Measurements from ENCODE around the gene KAZALD1. TPM values are rescaled to one million over a fixed set of nuclear protein-coding genes. Genes with fewer than 3 reads are reported as not detected.

KAZALD1 gene
- total and polyA plus RNA-seq, 3 experiments from 2014 or later: 0.18 to 0.20 TPM; not detected in 1

- Mint-ChIP-seq H3K4me3 (no peak overlapping the region), H3K27ac (no peak overlapping the region), H3K36me3 (peaks cover 0 to 4% (median 2%) of the 10 kb centered on the region in 3 donors), H3K9me3 (no peaks in the 10 kb centered on the region), H3K4me1 (peaks cover 9 to 19% (median 17%) of the 10 kb centered on the region in 3 donors), H3K27me3 (peaks cover 38 to 49% of the 10 kb centered on the region in 2 donors)
- Histone ChIP-seq H3K27ac (ENCODE audit: low read depth, low read length) (no peak overlapping the region), H3K9me3 (ENCODE audit: low read length) (no peaks in the 10 kb centered on the region), H3K36me3 (ENCODE audit: insufficient read depth, low read length) (no peaks in the 10 kb centered on the region), H3K27me3 (ENCODE audit: insufficient read depth, low read length, poor library complexity, severe bottlenecking) (peaks cover 20% of the 10 kb centered on the region), H3K4me1 (ENCODE audit: insufficient read depth, low read length) (peaks cover 13% of the 10 kb centered on the region), H3K4me3 (ENCODE audit: low read length) (no peak overlapping the region)
- ChIA-PET CTCF (interaction anchor here (1.2 to 6.9 kb wide), 6 partner anchors 11 to 69 kb away, joined by 3 to 98 read pairs (median 13); partner anchors contain the start of genes LZTS2, PDZD7, SEMA4G and SFXN3), POLR2A (interaction anchor here (0.7 kb wide), 1 partner anchor 11 kb away, joined by 3 read pairs; no protein-coding TSS in a partner anchor)
- DNase-seq: no peak
These were observed 45.0 kb upstream of the KAZALD1 start for GRCh38 chr10:101016814-101017213.

GRCh38 chr10:101018118-101018599 lies 43.6 kb upstream of the KAZALD1 start:
- Histone ChIP-seq H3K27ac (ENCODE audit: low read depth, low read length) (no peak overlapping the region), H3K27me3 (ENCODE audit: insufficient read depth, low read length, poor library complexity, severe bottlenecking) (peaks cover 20% of the 10 kb centered on the region), H3K4me1 (ENCODE audit: insufficient read depth, low read length) (peaks cover 6% of the 10 kb centered on the region), H3K9me3 (ENCODE audit: low read length) (no peaks in the 10 kb centered on the region), H3K4me3 (ENCODE audit: low read length) (no peak overlapping the region), H3K36me3 (ENCODE audit: insufficient read depth, low read length) (no peaks in the 10 kb centered on the region)
- Mint-ChIP-seq H3K27me3 (peaks cover 36 to 52% of the 10 kb centered on the region in 2 donors), H3K4me1 (peaks cover 4 to 14% (median 10%) of the 10 kb centered on the region in 3 donors), H3K36me3 (peaks cover 0 to 4% (median 2%) of the 10 kb centered on the region in 3 donors), H3K4me3 (no peak overlapping the region), H3K9me3 (no peaks in the 10 kb centered on the region), H3K27ac (no peak overlapping the region)
- DNase-seq: no peak
- ChIA-PET CTCF (interaction anchor here (0.6 to 6.9 kb wide), 13 partner anchors 9 to 456 kb away, joined by 3 to 98 read pairs (median 6); partner anchors contain the start of genes LZTS2, PDZD7 and SFXN3), POLR2A (interaction anchor here (0.6 kb wide), 1 partner anchor 839 kb away, joined by 4 read pairs; no protein-coding TSS in a partner anchor)

GRCh38 chr10:101018600-101019439 lies 43.0 kb upstream of the KAZALD1 start:
- H3K4me1 Mint-ChIP-seq: peaks cover 2 to 10% (median 6%) of the 10 kb centered on the region in 3 donors
- ChIA-PET CTCF (interaction anchor here (0.6 to 6.9 kb wide), 17 partner anchors 9 to 105 kb away, joined by 3 to 98 read pairs (median 6); partner anchors contain the start of genes LZTS2, PDZD7 and SFXN3), POLR2A (interaction anchor here (0.7 kb wide), 1 partner anchor 104 kb away, joined by 4 read pairs; no protein-coding TSS in a partner anchor)
- no peaks in the 10 kb centered on the region for H3K9me3 ChIP-seq (ENCODE audit: low read length)
- no peak overlapping the region for H3K27ac Mint-ChIP-seq
- peaks cover 20% of the 10 kb centered on the region for H3K27me3 ChIP-seq (ENCODE audit: insufficient read depth, low read length, poor library complexity, severe bottlenecking)
- peaks cover 0 to 4% (median 2%) of the 10 kb centered on the region in 3 donors for H3K36me3 Mint-ChIP-seq
- H3K27me3 Mint-ChIP-seq: peaks cover 36 to 52% of the 10 kb centered on the region in 2 donors
- DNase-seq: peak; percentile 36 to 79 (median 53)
- no peaks in the 10 kb centered on the region for H3K9me3 Mint-ChIP-seq
- H3K4me3 Mint-ChIP-seq: no peak overlapping the region
- H3K4me3 ChIP-seq (ENCODE audit: low read length): no peak overlapping the region
- H3K4me1 ChIP-seq (ENCODE audit: insufficient read depth, low read length): peaks cover 3% of the 10 kb centered on the region
- H3K27ac ChIP-seq (ENCODE audit: low read depth, low read length): no peak overlapping the region
- H3K36me3 ChIP-seq (ENCODE audit: insufficient read depth, low read length): no peaks in the 10 kb centered on the region

- no peaks in the 10 kb centered on the region for H3K36me3 ChIP-seq (ENCODE audit: insufficient read depth, low read length)
- H3K27ac ChIP-seq (ENCODE audit: low read depth, low read length): no peak overlapping the region
- Mint-ChIP-seq H3K9me3 (no peaks in the 10 kb centered on the region), H3K4me3 (no peak overlapping the region), H3K4me1 (peaks cover 0 to 6% (median 1%) of the 10 kb centered on the region in 3 donors), H3K36me3 (peaks cover 0 to 4% (median 2%) of the 10 kb centered on the region in 3 donors), H3K27me3 (peaks cover 33 to 50% of the 10 kb centered on the region in 2 donors), H3K27ac (no peak overlapping the region)
- no peak overlapping the region for H3K4me3 ChIP-seq (ENCODE audit: low read length)
- POLR2A ChIA-PET: interaction anchor here (0.7 kb wide), 1 partner anchor 104 kb away, joined by 4 read pairs; no protein-coding TSS in a partner anchor
- no peak for DNase-seq
- H3K27me3 ChIP-seq (ENCODE audit: insufficient read depth, low read length, poor library complexity, severe bottlenecking): peaks cover 20% of the 10 kb centered on the region
- no peaks in the 10 kb centered on the region for H3K9me3 ChIP-seq (ENCODE audit: low read length)
- CTCF ChIA-PET: interaction anchor here (0.6 to 6.9 kb wide), 14 partner anchors 9 to 104 kb away, joined by 3 to 98 read pairs (median 6); partner anchors contain the start of genes LZTS2, PDZD7 and SFXN3
- peaks cover 3% of the 10 kb centered on the region for H3K4me1 ChIP-seq (ENCODE audit: insufficient read depth, low read length)
These were observed 42.4 kb upstream of the KAZALD1 start for GRCh38 chr10:101019440-101019703.

- Histone ChIP-seq H3K27ac (ENCODE audit: low read depth, low read length) (no peak overlapping the region), H3K9me3 (ENCODE audit: low read length) (no peaks in the 10 kb centered on the region), H3K4me1 (ENCODE audit: insufficient read depth, low read length) (no peaks in the 10 kb centered on the region), H3K27me3 (ENCODE audit: insufficient read depth, low read length, poor library complexity, severe bottlenecking) (peaks cover 20% of the 10 kb centered on the region), H3K4me3 (ENCODE audit: low read length) (no peak overlapping the region), H3K36me3 (ENCODE audit: insufficient read depth, low read length) (no peaks in the 10 kb centered on the region)
- Mint-ChIP-seq H3K4me3 (no peak overlapping the region), H3K27ac (no peak overlapping the region), H3K27me3 (peaks cover 31 to 42% of the 10 kb centered on the region in 2 donors), H3K9me3 (no peaks in the 10 kb centered on the region), H3K36me3 (peaks cover 0 to 4% (median 2%) of the 10 kb centered on the region in 3 donors), H3K4me1 (peaks cover 0 to 3% (median 0%) of the 10 kb centered on the region in 3 donors)
- CTCF ChIA-PET: interaction anchor here (6.9 kb wide), 1 partner anchor 24 kb away, joined by 98 read pairs; the partner anchor contains the start of gene LZTS2
- POLR2A ChIA-PET: no interaction called here
- DNase-seq: no peak
These were observed 41.2 kb upstream of the KAZALD1 start for GRCh38 chr10:101020427-101021075.

- no peak overlapping the region for H3K4me3 Mint-ChIP-seq
- Histone ChIP-seq H3K9me3 (ENCODE audit: low read length) (no peaks in the 10 kb centered on the region), H3K4me1 (ENCODE audit: insufficient read depth, low read length) (no peaks in the 10 kb centered on the region), H3K4me3 (ENCODE audit: low read length) (no peak overlapping the region), H3K36me3 (ENCODE audit: insufficient read depth, low read length) (no peaks in the 10 kb centered on the region), H3K27me3 (ENCODE audit: insufficient read depth, low read length, poor library complexity, severe bottlenecking) (peaks cover 17% of the 10 kb centered on the region), H3K27ac (ENCODE audit: low read depth, low read length) (no peak overlapping the region)
- DNase-seq: no peak
- peaks cover 0 to 3% (median 0%) of the 10 kb centered on the region in 3 donors for H3K4me1 Mint-ChIP-seq
- H3K9me3 Mint-ChIP-seq: no peaks in the 10 kb centered on the region
- no peak overlapping the region for H3K27ac Mint-ChIP-seq
- H3K27me3 Mint-ChIP-seq: peaks cover 27 to 37% of the 10 kb centered on the region in 2 donors
- peaks cover 0 to 2% (median under 1%) of the 10 kb centered on the region in 3 donors for H3K36me3 Mint-ChIP-seq
- ChIA-PET CTCF (no interaction called here), POLR2A (no interaction called here)
These were observed 40.5 kb upstream of the KAZALD1 start for GRCh38 chr10:101021239-101021638.

- Mint-ChIP-seq H3K4me1 (peaks cover 0 to 3% (median 0%) of the 10 kb centered on the region in 3 donors), H3K36me3 (no peaks in the 10 kb centered on the region), H3K27me3 (peaks cover 23 to 32% of the 10 kb centered on the region in 2 donors), H3K9me3 (no peaks in the 10 kb centered on the region), H3K4me3 (no peak overlapping the region), H3K27ac (no peak overlapping the region)
- Histone ChIP-seq H3K27ac (ENCODE audit: low read depth, low read length) (no peak overlapping the region), H3K36me3 (ENCODE audit: insufficient read depth, low read length) (no peaks in the 10 kb centered on the region), H3K27me3 (ENCODE audit: insufficient read depth, low read length, poor library complexity, severe bottlenecking) (peaks cover 12% of the 10 kb centered on the region), H3K9me3 (ENCODE audit: low read length) (no peaks in the 10 kb centered on the region), H3K4me1 (ENCODE audit: insufficient read depth, low read length) (no peaks in the 10 kb centered on the region), H3K4me3 (ENCODE audit: low read length) (no peak overlapping the region)
- CTCF ChIA-PET: no interaction called here
- POLR2A ChIA-PET: no interaction called here
- DNase-seq: no peak
These were observed 40.0 kb upstream of the KAZALD1 start for GRCh38 chr10:101021692-101022251.
